G401 (cell line): ENCODE data around the gene KCNJ4. TPM values are rescaled to one million over a fixed set of nuclear protein-coding genes. Genes with fewer than 3 reads are reported as not detected.
A peak's percentile ranks its signal among the peaks of the same experiment; 100 is the strongest.
"Not testable (repeated sequence)": the region's sequence is repeated elsewhere in the genome, so short reads cannot be mapped to it uniquely, and the experiment has no call there.

ENCODE experiments used
- DNase-seq: peaks from one replicate; pipeline ENCODE4 v3.0.0-alpha.2; 2015; ENCODE audit warnings: low spot score
- in situ Hi-C: cut with HindIII; loops from 2 replicates; pipeline ENCODE4 v1.10.0; 2016; ENCODE audit warnings: low sequenced_read_pairs, mixed read lengths
- total RNA-seq: library from RNA; depleted of rRNA; stranded (reverse); fragments of >200 nt; shearing (Covaris generic); gene quantifications from 2 replicates; pipeline ENCODE4 v1.2.3, GENCODE V29; 2014

Gene KCNJ4
- total RNA-seq, 1 experiment from 2014 or later = 37.9 TPM

- DNase-seq = no peak
- in situ Hi-C loops = no loop called here
These were observed 36.4 kb downstream of the KCNJ4 start for GRCh38 chr22:38418589-38418988.

GRCh38 chr22:38417252-38418060, 37.5 kb downstream of the KCNJ4 start:
- no peak for DNase-seq
- in situ Hi-C loops = no loop called here

GRCh38 chr22:38416621-38417251, 38.3 kb downstream of the KCNJ4 start:
- in situ Hi-C loops = no loop called here
- DNase-seq = no peak

- in situ Hi-C loops = no loop called here
- no peak for DNase-seq
These were observed 39.3 kb downstream of the KCNJ4 start for GRCh38 chr22:38415561-38416321.

- in situ Hi-C loops = no loop called here
- no peak for DNase-seq
These were observed 40.0 kb downstream of the KCNJ4 start for GRCh38 chr22:38415046-38415445.

GRCh38 chr22:38414009-38414395, 41.0 kb downstream of the KCNJ4 start:
- in situ Hi-C loops = no loop called here
- DNase-seq = no peak

- in situ Hi-C loops = no loop called here
- no peak for DNase-seq
These were observed 41.7 kb downstream of the KCNJ4 start for GRCh38 chr22:38413085-38414008.

GRCh38 chr22:38412435-38413084, 42.4 kb downstream of the KCNJ4 start:
- no peak for DNase-seq
- in situ Hi-C loops = no loop called here

- in situ Hi-C loops = no loop called here
- DNase-seq = no peak
These were observed 44.0 kb downstream of the KCNJ4 start for GRCh38 chr22:38411016-38411415.

GRCh38 chr22:38409916-38410315, 45.1 kb downstream of the KCNJ4 start:
- DNase-seq, in situ Hi-C loops: not testable (repeated sequence)

GRCh38 chr22:38406617-38407016, 48.4 kb downstream of the KCNJ4 start:
- no peak for DNase-seq
- in situ Hi-C loops = no loop called here

- in situ Hi-C loops = no loop called here
- DNase-seq = no peak
These were observed 50.6 kb downstream of the KCNJ4 start for GRCh38 chr22:38404419-38404818.

GRCh38 chr22:38403812-38404211, 51.2 kb downstream of the KCNJ4 start:
- in situ Hi-C loops = no loop called here

GRCh38 chr22:38402204-38402603, 52.8 kb downstream of the KCNJ4 start:
- no peak for DNase-seq
- in situ Hi-C loops = no loop called here

More at GRCh38 chr22:38403812-38404211, 51.2 kb downstream of the KCNJ4 start:
- DNase-seq = no peak

GRCh38 chr22:38401336-38402084, 53.5 kb downstream of the KCNJ4 start:
- no peak for DNase-seq
- in situ Hi-C loops = no loop called here

- in situ Hi-C loops = not testable (repeated sequence)
These were observed 54.7 kb downstream of the KCNJ4 start for GRCh38 chr22:38400256-38400655.

GRCh38 chr22:38398609-38399461, 56.2 kb downstream of the KCNJ4 start:
- in situ Hi-C loops = no loop called here
- peak; percentile 81 for DNase-seq

More at GRCh38 chr22:38400256-38400655, 54.7 kb downstream of the KCNJ4 start:
- DNase-seq = not testable (repeated sequence)
